Fibroblast of villous mesenchyme (primary cell): ENCODE results near the gene SYNJ2. TPM values are rescaled to one million over a fixed set of nuclear protein-coding genes. Genes with fewer than 3 reads are reported as not detected.

Source experiments
- DNase-seq: peaks from one replicate; pipeline ENCODE4 v3.0.0-alpha.2; 2010; ENCODE audit warnings: low read depth
- H3K4me3 ChIP-seq: 2 replicates; pipeline ENCODE4 v1.5.1; 2011; ENCODE audit warnings: low read depth, mild to moderate bottlenecking, low read length
- CTCF ChIP-seq: IDR thresholded peaks from 2 replicates; pipeline ENCODE4 v1.5.1; 2012; ENCODE audit warnings: low read depth, mild to moderate bottlenecking, low read length; ENCODE audit not compliant: insufficient read depth
- total RNA-seq: library from RNA; depleted of rRNA; stranded (reverse); fragments of >200 nt; gene quantifications from 2 replicates; pipeline ENCODE4 v1.2.3, GENCODE V29; 2012

The SYNJ2 gene
- total RNA-seq, 1 donor: 53.1 TPM

- no peak for TF ChIP-seq CTCF
- DNase-seq: peak; percentile 37
- H3K4me3 ChIP-seq: no peak overlapping the region
Observed at GRCh38 chr6:158118886-158119285, 137.2 kb downstream of the SYNJ2 start.

- DNase-seq: no peak
- TF ChIP-seq CTCF: no peak
- no peak overlapping the region for H3K4me3 ChIP-seq
Observed at GRCh38 chr6:158121335-158121734, 139.7 kb downstream of the SYNJ2 start.

- H3K4me3 ChIP-seq: no peak overlapping the region
- no peak for DNase-seq
- no peak for TF ChIP-seq CTCF
Observed at GRCh38 chr6:158122048-158122447, 140.4 kb downstream of the SYNJ2 start.

- H3K4me3 ChIP-seq: no peak overlapping the region
- no peak for DNase-seq
- TF ChIP-seq CTCF: no peak
Observed at GRCh38 chr6:158124288-158124687, 142.6 kb downstream of the SYNJ2 start.

GRCh38 chr6:158125271-158125670 is 143.6 kb downstream of the SYNJ2 start:
- TF ChIP-seq CTCF: no peak
- no peak overlapping the region for H3K4me3 ChIP-seq
- DNase-seq: no peak

- peak; percentile 56 for TF ChIP-seq CTCF
- peak; percentile 34 for DNase-seq
- H3K4me3 ChIP-seq: no peak overlapping the region
Observed at GRCh38 chr6:158131926-158132325, 150.3 kb downstream of the SYNJ2 start.

- peak; percentile 33 for DNase-seq
- no peak overlapping the region for H3K4me3 ChIP-seq
- TF ChIP-seq CTCF: no peak
Observed at GRCh38 chr6:158142789-158143188, 161.1 kb downstream of the SYNJ2 start.
